HL-60/S4 (cell line): Measurements from ENCODE around the gene C2orf72.
"Not testable (repeated sequence)": the region's sequence is repeated elsewhere in the genome, so short reads cannot be mapped to it uniquely, and the experiment has no call there.

ENCODE experiments used
- in situ Hi-C: fragments of 300-500 bp; cut with MboI; formaldehyde crosslinking; loops from 2 replicates; pipeline ENCODE4 v1.14.3; 2022; ENCODE audit warnings: low sequenced_read_pairs

The C2orf72 gene

DNA sequence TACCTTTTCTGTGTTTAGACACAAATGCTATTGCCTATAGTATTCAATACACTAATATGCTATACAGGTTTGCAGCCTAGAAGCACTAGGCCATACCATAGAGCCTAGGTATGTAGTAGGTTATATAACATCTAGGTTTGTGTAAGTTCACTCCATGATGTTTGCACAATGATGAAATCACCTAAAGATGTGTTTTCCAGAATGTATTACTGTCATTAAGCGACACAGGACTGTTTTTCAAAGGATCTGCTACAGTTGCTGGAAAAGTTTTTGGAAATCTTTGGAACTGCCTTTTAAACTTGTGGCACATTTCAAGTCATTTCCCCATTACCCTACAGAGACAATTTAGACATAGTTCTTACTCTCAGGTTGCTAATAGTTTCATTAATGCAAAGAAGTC lies 28.6 kb downstream of the C2orf72 start:
- in situ Hi-C loops = no loop called here

DNA sequence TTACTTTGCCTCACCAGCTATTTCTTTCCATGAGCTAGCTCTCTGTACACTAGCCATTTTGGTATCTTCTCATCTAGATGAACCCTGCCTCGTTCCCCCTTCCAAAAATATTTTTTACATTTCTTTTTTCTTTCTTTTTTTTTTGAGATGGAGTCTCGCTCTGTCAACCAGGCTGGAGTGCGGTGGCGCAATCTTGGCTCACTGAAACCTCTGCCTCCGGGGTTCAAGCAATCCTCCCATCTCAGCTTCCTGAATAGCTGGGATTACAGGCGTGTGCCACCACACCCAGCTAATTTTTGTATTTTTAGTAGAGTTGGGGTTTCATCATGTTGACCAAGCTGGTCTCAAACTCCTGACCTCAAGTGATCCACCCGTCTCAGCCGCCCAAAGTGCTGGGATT lies 30.2 kb downstream of the C2orf72 start:
- in situ Hi-C loops = not testable (repeated sequence)

DNA sequence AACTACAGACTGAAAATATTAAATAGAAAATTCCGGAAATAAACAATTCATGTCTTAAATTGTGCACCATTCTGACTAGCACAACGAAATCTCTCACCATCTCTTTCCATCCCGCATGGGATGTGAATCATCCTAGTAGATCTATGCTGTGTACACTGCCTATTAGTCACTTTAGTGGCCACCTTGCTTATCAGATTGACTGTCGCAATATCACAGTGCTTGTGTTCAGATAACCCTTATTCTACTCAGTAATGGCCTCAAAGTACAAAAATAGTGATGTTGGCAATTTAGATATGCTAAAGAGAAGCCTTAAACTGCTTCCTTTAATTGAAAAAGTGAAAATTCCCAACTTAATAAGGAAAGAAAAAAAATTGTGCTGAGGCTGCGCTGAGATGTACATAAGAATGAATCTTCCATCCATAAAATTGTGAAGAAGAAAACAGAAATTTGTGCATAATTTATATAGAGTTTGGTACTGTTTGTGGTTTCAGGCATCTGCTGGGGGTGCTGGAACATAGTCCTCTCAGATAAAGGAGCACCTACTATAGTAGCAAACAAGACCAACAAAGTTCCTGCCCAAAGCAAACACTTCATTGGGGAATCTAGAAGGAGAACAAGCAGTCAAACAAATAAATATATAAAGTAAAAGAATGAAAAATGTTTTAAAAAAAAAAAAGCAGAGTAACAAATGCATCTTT lies 31.4 kb downstream of the C2orf72 start:
- in situ Hi-C loops = no loop called here

DNA sequence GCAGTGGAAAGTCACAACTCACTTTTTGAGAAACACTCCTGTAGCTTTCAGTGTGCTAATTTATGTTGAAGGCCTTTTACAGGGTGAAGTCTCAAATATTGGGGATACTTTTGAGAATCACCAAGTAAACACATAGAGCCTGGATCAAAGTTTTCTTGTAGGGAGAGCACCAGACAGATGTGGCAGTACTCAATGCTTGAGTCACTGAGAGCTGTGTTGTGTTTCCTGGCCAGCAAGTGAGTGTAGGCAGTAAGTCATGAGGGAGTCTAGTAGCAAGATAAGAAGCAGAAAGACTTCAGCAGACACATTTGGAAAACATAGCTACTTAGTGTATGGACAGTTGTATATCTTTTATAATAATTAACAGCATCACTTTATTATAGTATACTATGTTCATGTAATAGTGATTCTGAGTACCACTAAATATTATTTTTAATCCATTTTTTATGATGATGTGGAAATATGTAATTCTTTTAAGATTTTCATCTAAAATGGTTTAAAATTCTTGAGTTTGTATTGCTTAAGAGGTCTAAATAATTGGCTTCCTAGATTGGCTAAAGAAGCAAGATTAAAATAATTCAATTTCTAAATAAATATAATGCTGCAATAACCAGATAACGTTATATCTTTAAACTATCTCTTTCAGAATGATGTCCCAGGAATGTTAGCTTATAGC lies 32.2 kb downstream of the C2orf72 start:
- in situ Hi-C loops = no loop called here

DNA sequence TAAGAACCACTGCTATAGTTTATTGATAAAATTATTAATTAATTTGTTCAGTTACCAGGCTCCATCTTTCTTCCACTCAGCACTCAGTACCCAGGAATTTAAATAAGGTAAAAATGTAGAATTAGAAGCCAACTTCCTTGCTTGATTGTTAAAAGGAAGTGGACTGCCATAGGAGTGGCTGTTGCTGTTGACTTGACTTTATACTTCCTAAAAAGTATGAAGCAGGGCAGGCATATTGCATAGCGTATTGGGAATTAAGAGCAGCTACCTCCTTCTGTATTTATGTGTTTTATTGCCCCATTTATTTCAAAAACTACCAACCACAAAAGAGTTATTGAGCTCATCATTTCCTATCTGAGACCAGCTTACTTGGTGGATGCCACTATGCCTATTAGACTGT lies 47.2 kb downstream of the C2orf72 start:
- in situ Hi-C loops = no loop called here

DNA sequence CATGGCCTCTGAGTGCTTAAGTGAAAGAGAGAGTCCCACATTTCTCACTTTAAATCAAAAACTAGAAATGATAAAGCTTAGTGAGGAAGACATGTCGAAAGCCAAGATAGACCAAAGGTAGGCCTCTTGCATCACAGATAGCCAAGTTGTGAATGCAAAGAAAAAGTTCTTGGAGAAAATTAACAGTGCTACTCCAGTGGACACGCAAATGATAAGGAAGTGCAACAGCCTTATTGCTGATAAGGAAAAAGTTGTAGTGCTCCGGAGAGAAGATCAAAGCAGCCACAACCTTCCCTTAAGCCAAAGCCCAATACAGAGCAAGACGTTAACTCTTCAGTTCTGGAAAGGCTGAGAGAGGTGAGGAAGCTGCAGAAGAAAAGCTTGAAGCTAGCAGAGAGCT lies 51.4 kb downstream of the C2orf72 start:
- in situ Hi-C loops = no loop called here

DNA sequence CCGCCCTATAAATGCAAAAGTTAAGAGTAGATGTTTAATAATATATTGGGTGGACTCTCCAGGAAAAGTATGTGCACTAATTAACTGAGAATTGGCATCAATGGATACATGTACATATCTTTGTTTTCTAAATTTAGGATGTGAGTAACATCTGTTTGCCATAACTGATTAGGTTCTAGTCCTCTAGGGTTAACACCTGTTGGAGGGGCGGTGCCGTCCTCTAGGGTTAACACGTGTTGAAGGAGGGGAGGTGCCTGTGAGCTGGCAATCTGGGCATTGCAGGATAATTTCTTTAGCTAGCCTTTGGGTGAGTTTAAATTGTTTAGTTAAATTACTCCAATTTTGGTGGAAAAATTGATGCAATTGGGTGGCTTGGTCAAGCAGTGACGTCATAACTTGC lies 56.6 kb downstream of the C2orf72 start:
- in situ Hi-C loops = no loop called here

DNA sequence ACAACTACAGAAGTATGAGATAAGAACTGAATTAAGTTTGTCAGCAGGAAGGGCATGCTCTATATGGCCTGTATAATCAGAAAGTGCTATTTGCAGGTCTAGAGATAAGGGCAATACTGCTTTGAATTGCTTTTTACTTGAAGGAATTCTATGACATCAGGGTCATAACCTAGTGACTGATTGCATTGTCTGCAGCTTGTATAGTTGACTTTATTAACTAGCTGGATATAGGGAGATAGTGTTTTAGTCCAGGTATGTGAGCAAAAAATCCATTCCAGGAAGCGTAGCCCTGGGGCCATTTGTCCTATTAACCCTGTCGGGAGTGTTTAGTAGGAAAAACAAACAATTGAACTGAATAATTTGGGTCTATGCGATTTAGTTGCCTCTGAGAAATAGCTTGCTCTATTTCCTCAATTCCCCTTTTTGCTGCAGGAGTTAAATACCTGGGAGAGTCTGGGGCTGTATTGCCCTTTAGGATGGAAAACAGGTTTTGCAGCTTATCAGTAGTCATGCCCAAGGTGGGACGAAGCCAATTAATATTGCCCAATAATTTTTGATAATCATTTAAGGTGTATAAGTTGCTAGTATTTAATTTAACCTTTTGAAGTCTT lies 57.5 kb downstream of the C2orf72 start:
- in situ Hi-C loops = no loop called here
